Measurements from ENCODE around the gene ATP5F1D.

The ATP5F1D gene

GRCh38 chr19:1259876-1260748 lies 18.6 kb downstream of the ATP5F1D start:
- H3K4me3 ChIP-seq (ENCODE audit: low read depth in 1 of 2, low read length in 2 of 2): no peak overlapping the region
- H3K9me3 ChIP-seq (ENCODE audit: low read length): no peaks in the 10 kb centered on the region
- peaks cover 34% of the 10 kb centered on the region for H3K4me1 ChIP-seq (ENCODE audit: insufficient read depth, low read length)
- H3K36me3 ChIP-seq (ENCODE audit: insufficient read depth, low read length): peaks cover 28% of the 10 kb centered on the region
- peak overlapping the region; percentile 90 for H3K27ac ChIP-seq (ENCODE audit: low read depth, low read length)
- H3K9ac ChIP-seq (ENCODE audit: low read length): no peak overlapping the region
- no peaks in the 10 kb centered on the region for H3K27me3 ChIP-seq (ENCODE audit: control insufficient read depth in 1 of 2, insufficient read depth in 2 of 2, low read length in 2 of 2)

DNA sequence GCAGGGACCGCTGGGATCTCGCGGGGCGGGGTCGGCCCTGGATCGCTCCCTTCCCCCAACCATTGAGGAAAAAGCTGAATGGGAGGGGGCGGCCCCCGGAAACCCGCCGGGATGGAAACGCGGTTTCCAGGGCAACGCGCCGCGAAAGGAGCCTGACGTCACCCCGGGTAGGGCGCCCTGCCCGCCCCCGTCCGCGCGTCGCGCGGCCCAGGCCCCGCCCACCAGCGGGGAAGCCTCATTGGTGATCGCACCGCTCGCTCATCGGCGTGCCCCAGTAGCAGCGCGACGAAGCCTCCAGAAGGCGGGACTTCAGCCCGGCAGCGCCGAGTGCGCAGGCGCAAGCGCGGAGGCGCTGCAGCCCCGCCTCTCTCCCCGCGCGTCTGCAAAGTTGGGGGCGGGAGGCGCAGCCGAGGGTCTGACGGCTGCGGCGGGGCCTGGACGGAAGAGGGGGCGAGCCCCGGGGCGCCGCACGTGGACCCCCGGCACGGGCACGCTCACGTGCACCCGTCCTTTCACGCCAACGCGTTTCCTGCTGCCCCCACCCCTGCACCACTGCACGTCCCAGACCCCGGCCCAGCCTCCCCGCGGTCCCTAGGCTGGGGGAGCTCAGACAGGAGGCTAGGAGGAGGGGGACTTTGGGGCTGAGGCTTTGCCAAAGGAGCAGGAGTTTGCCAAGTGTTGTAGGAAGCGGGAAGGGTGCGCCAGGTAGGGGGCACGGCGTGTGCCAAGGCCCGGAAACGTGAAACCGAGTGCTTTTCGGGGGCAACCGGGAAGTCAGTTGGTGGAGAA lies 19.4 kb downstream of the ATP5F1D start:
- Histone ChIP-seq H3K27ac (ENCODE audit: low read depth, low read length) (peak overlapping the region; percentile 90), H3K9me3 (ENCODE audit: low read length) (no peaks in the 10 kb centered on the region), H3K9ac (ENCODE audit: low read length) (peak overlapping the region; percentile 63), H3K4me3 (ENCODE audit: low read depth in 1 of 2, low read length in 2 of 2) (peak overlapping the region; percentile 55 to 67), H3K27me3 (ENCODE audit: control insufficient read depth in 1 of 2, insufficient read depth in 2 of 2, low read length in 2 of 2) (no peaks in the 10 kb centered on the region), H3K36me3 (ENCODE audit: insufficient read depth, low read length) (peaks cover 20% of the 10 kb centered on the region), H3K4me1 (ENCODE audit: insufficient read depth, low read length) (peaks cover 37% of the 10 kb centered on the region)

GRCh38 chr19:1261538-1261797 lies 19.9 kb downstream of the ATP5F1D start:
- H3K4me1 ChIP-seq (ENCODE audit: insufficient read depth, low read length): peaks cover 41% of the 10 kb centered on the region
- H3K9ac ChIP-seq (ENCODE audit: low read length): peak overlapping the region; percentile 63
- no peaks in the 10 kb centered on the region for H3K9me3 ChIP-seq (ENCODE audit: low read length)
- peaks cover 19% of the 10 kb centered on the region for H3K36me3 ChIP-seq (ENCODE audit: insufficient read depth, low read length)
- peak overlapping the region; percentile 81 for H3K27ac ChIP-seq (ENCODE audit: low read depth, low read length)
- H3K27me3 ChIP-seq (ENCODE audit: control insufficient read depth in 1 of 2, insufficient read depth in 2 of 2, low read length in 2 of 2): no peaks in the 10 kb centered on the region
- peak overlapping the region; percentile 55 to 67 for H3K4me3 ChIP-seq (ENCODE audit: low read depth in 1 of 2, low read length in 2 of 2)

- H3K27ac ChIP-seq (ENCODE audit: low read depth, low read length): peak overlapping the region; percentile 81
- peak overlapping the region; percentile 55 to 67 for H3K4me3 ChIP-seq (ENCODE audit: low read depth in 1 of 2, low read length in 2 of 2)
- peaks cover 14% of the 10 kb centered on the region for H3K36me3 ChIP-seq (ENCODE audit: insufficient read depth, low read length)
- peak overlapping the region; percentile 63 for H3K9ac ChIP-seq (ENCODE audit: low read length)
- no peaks in the 10 kb centered on the region for H3K9me3 ChIP-seq (ENCODE audit: low read length)
- H3K27me3 ChIP-seq (ENCODE audit: control insufficient read depth in 1 of 2, insufficient read depth in 2 of 2, low read length in 2 of 2): no peaks in the 10 kb centered on the region
- peaks cover 41% of the 10 kb centered on the region for H3K4me1 ChIP-seq (ENCODE audit: insufficient read depth, low read length)
Measured at GRCh38 chr19:1261798-1262622, 20.5 kb downstream of the ATP5F1D start.

GRCh38 chr19:1262623-1263123 lies 21.1 kb downstream of the ATP5F1D start:
- no peaks in the 10 kb centered on the region for H3K9me3 ChIP-seq (ENCODE audit: low read length)
- no peak overlapping the region for H3K27ac ChIP-seq (ENCODE audit: low read depth, low read length)
- no peak overlapping the region for H3K4me3 ChIP-seq (ENCODE audit: low read depth in 1 of 2, low read length in 2 of 2)
- peaks cover 8% of the 10 kb centered on the region for H3K36me3 ChIP-seq (ENCODE audit: insufficient read depth, low read length)
- H3K9ac ChIP-seq (ENCODE audit: low read length): no peak overlapping the region
- no peaks in the 10 kb centered on the region for H3K27me3 ChIP-seq (ENCODE audit: control insufficient read depth in 1 of 2, insufficient read depth in 2 of 2, low read length in 2 of 2)
- H3K4me1 ChIP-seq (ENCODE audit: insufficient read depth, low read length): peaks cover 47% of the 10 kb centered on the region

DNA sequence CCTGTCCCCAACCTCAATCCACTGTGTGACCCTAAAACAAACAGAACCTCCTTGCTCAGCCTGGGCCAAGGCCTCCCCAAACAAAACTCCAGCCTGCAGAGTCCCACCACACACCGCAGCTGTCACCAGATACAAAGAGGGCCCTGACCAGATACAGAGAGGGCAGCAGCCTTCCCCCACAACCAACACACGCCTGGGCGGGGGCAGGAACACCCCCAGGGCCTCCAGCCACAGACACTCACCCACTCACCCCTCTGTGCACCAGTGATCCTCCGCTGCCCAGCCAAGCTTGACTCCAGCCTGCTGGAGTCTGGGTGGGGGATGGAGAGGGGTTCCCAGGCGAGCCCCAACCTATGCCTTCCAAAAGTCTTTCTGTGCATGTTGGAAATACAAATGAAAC lies 21.6 kb downstream of the ATP5F1D start:
- H3K4me1 ChIP-seq (ENCODE audit: insufficient read depth, low read length): peaks cover 49% of the 10 kb centered on the region
- no peak overlapping the region for H3K9ac ChIP-seq (ENCODE audit: low read length)
- no peaks in the 10 kb centered on the region for H3K27me3 ChIP-seq (ENCODE audit: control insufficient read depth in 1 of 2, insufficient read depth in 2 of 2, low read length in 2 of 2)
- peaks cover 3% of the 10 kb centered on the region for H3K36me3 ChIP-seq (ENCODE audit: insufficient read depth, low read length)
- no peak overlapping the region for H3K4me3 ChIP-seq (ENCODE audit: low read depth in 1 of 2, low read length in 2 of 2)
- H3K27ac ChIP-seq (ENCODE audit: low read depth, low read length): no peak overlapping the region
- H3K9me3 ChIP-seq (ENCODE audit: low read length): no peaks in the 10 kb centered on the region

DNA sequence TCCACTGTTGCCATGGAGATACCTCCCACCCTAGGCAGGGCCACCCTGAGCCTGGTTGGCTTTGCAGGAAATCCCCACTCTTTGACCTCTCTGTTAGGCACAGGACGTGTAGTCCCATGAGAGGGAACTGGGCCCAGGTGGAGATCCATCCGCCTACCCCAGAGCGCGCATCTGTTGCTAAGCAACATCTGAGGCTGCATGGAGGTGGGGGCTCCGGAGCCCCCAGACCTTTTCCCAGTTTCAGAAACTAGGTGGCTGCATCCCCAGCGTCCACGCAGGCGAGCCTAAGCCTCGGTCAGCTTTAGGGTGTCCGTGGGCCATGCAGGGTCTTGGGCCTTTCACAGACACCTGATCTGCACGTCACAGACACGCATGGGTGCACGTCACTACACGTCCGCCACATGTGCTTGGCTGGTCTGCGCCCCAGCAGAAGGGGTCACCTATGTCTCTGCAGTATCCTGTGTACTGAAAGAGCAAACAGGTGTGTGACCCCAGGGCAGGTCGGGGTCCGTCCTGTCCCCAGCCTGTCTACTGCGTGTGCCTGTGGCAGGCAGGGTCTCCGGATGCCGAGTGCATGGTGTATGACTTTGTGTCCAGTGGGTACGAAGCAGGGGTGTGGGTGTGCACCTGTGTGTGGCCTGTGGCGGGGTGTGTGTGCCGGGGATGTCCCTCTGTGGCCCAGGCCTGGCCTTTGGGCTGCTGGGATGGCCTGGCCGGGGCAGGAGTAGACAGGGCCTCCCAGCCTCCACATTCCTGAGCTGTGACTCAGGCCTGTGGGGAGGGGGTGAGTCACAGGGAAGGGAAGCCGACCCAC lies 23.5 kb downstream of the ATP5F1D start:
- peaks cover 49% of the 10 kb centered on the region for H3K4me1 ChIP-seq (ENCODE audit: insufficient read depth, low read length)
- H3K4me3 ChIP-seq (ENCODE audit: low read depth in 1 of 2, low read length in 2 of 2): no peak overlapping the region
- H3K36me3 ChIP-seq (ENCODE audit: insufficient read depth, low read length): no peaks in the 10 kb centered on the region
- peak overlapping the region; percentile 93 for H3K27ac ChIP-seq (ENCODE audit: low read depth, low read length)
- no peaks in the 10 kb centered on the region for H3K27me3 ChIP-seq (ENCODE audit: control insufficient read depth in 1 of 2, insufficient read depth in 2 of 2, low read length in 2 of 2)
- H3K9me3 ChIP-seq (ENCODE audit: low read length): no peaks in the 10 kb centered on the region
- no peak overlapping the region for H3K9ac ChIP-seq (ENCODE audit: low read length)

DNA sequence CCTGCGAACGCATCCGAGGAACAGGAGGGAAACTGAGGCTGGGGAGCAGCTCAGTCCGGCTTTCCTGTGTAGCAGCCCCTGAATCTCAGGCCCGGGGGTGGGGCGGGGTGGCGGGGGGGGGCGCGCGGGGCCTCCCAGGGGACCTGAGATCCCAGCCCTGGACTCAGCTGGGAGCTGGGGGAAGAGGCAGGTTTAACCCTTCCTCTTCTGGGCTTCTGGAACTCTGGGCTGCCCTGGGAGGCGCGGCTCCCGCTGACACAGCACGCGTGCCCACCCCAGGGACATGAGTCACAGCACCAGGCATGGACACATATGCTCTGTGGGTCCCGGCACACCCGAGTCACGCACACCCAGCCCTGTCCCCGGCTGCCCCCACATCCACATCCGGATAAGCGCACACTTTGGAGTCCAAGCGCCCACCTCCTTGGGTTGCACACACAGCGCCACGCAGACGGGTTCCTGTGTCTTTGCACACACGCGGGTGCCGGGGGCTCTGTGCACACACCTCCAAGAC lies 24.1 kb downstream of the ATP5F1D start:
- peaks cover 2% of the 10 kb centered on the region for H3K36me3 ChIP-seq (ENCODE audit: insufficient read depth, low read length)
- peaks cover 46% of the 10 kb centered on the region for H3K4me1 ChIP-seq (ENCODE audit: insufficient read depth, low read length)
- H3K27me3 ChIP-seq (ENCODE audit: control insufficient read depth in 1 of 2, insufficient read depth in 2 of 2, low read length in 2 of 2): no peaks in the 10 kb centered on the region
- no peaks in the 10 kb centered on the region for H3K9me3 ChIP-seq (ENCODE audit: low read length)
- H3K4me3 ChIP-seq (ENCODE audit: low read depth in 1 of 2, low read length in 2 of 2): peak overlapping the region; percentile 28 to 70
- H3K27ac ChIP-seq (ENCODE audit: low read depth, low read length): peak overlapping the region; percentile 93
- H3K9ac ChIP-seq (ENCODE audit: low read length): no peak overlapping the region

- H3K9ac ChIP-seq (ENCODE audit: low read length): no peak overlapping the region
- peak overlapping the region; percentile 28 to 70 for H3K4me3 ChIP-seq (ENCODE audit: low read depth in 1 of 2, low read length in 2 of 2)
- H3K4me1 ChIP-seq (ENCODE audit: insufficient read depth, low read length): peaks cover 50% of the 10 kb centered on the region
Measured at GRCh38 chr19:1266129-1266915, 24.8 kb downstream of the ATP5F1D start.

More at GRCh38 chr19:1266129-1266915, 24.8 kb downstream of the ATP5F1D start:
- peaks cover 8% of the 10 kb centered on the region for H3K36me3 ChIP-seq (ENCODE audit: insufficient read depth, low read length)
- peak overlapping the region; percentile 93 for H3K27ac ChIP-seq (ENCODE audit: low read depth, low read length)
- no peaks in the 10 kb centered on the region for H3K9me3 ChIP-seq (ENCODE audit: low read length)
- H3K27me3 ChIP-seq (ENCODE audit: control insufficient read depth in 1 of 2, insufficient read depth in 2 of 2, low read length in 2 of 2): no peaks in the 10 kb centered on the region
